Adipose tissue (tissue), 3 donors: ENCODE measurements around the gene COG3. TPM values are rescaled to one million over a fixed set of nuclear protein-coding genes. Genes with fewer than 3 reads are reported as not detected.

Experiments used
- H3K27ac ChIP-seq: one replicate; pipeline ENCODE4 v1.5.1; 2013; ENCODE audit warnings: low read depth, low read length
- WGBS, 3 donors: extraction: QIAGEN DNeasy Blood & Tissue Kit; methylation state at CpG; one replicate each; pipeline ENCODE4 v1.1.7; 2013; 5-methylcytosine and 5-hydroxymethylcytosine counted together
- polyA plus RNA-seq, 3 donors: library from polyadenylated mRNA; stranded (reverse); fragments of 200-250 nt; gene quantifications; one replicate each; pipeline ENCODE4 v1.2.3, GENCODE V29; 2013
- donor health status: healthy with polysubstance abuse.
- donor health status: Bipolar disorder and iron deficiency.
- donor health status: healthy.

Gene COG3
- polyA plus RNA-seq, 3 donors, result 11.1 to 15.4 (median 11.6) TPM

DNA sequence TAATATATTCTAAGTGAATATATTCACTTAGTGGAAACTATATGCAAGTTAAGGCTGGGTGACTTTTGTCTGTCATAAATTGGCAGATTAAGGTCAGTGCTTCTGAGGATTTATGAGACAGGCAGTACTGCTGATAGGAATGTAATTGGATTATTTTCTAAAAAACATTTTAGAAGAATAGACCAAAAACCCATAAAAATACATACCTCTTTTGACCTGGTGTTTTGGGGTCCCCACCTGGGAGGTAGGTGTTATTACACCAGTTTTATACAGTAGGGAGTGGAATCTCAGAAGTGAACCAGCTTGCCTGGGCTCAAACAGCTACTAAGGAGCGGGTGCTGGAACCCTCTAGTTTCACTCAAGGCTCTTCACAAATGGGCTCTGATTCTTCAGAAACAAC lies 25.3 kb downstream of the COG3 start:
- H3K27ac ChIP-seq, result no peak overlapping the region
- WGBS, 3 donors, result 88 to 95% (median 93%) methylated on average over 1 of the region's 1 CpG

DNA sequence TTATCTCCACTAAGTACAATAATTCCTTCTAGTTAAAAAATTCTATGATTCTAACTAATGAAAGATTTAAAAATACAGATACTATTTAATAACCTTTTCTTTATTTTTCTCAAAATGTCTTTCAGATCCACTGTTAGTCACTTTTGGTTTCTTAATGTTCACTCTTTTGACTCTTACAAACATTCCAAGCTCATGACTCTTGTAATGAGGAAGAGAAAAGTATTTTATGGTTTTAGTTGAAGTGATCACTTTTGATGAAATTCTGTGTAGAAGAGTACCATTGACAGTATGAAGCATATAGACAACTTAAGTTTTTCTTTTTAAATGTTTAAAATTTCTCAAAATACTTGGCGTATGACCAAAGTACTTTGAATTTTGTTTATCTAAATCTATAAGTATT lies 27.8 kb downstream of the COG3 start:
- WGBS, 3 donors, result 94 to 100% (median 99%) methylated on average over 1 of the region's 1 CpG
- H3K27ac ChIP-seq, result no peak overlapping the region

DNA sequence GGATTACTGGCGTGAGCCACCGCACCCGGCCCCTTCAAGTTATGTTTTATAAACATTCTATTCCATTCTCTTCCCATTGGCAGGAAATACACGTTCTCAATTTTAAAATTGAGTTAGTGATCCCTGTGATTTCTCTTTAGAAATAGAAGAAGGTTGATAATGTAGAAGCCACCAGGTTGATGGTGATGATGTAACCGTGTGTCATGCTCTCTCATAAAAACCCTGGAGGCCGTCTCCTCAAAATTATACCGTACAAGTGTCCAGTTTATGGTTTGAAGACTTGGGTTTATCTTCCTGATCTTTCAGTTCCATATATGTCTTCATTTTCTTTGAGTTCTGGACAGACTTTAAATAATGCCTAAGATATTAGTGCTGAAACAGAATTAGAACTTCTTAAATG lies 32.2 kb downstream of the COG3 start:
- WGBS, 3 donors, result 82 to 89% (median 84%) methylated on average over 7 of the region's 7 CpGs
- no peak overlapping the region for H3K27ac ChIP-seq

DNA sequence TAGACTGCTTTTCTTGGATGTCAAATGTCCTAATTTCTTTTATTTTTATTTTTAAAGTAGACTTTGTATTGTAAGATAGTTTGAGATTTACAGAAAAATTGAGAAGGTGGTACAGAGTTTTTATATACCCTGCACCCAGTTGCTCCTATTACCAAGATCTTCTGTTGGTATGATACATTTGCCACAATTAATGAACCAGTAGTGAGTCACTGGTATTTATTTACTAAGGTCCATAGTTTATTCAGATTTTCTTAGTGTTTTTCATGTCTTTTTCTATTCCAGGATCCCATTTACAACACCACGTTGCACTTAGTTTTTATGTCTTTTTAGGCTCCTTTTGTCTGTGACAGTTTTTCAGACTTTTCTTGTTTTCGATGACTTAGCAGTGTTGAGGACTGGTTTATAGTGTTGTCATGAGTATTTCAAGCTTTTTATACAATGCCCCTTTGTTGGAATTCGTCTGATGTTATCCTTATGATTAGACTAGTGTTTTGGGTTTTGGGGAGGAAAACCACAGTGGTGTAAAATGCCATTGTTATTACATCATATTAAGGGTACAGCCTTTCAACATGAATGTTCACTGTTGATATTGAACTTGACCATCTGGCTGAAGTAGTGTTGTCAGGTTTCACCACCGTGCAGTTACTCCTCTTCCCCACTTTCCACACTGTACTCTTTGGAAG lies 35.9 kb downstream of the COG3 start:
- H3K27ac ChIP-seq, result no peak overlapping the region
- WGBS, 3 donors, result 53 to 71% (median 59%) methylated on average over 4 of the region's 4 CpGs

DNA sequence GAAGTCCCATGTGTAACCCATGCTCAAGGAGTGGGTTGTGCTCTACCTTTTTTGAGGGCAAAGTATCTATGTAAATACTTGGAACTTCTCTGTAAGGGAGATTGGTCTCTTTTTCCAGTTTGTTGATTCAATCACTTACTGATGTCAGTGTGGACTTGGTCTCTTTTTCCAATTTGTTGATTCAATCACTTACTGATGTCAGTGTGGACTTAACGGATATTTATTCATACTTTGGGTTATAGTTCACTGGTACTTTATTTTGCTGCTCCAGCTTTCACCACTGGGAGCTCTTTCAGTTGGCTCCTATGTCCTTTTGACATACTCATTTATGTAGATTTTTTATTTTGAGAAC lies 36.4 kb downstream of the COG3 start:
- 37 to 88% (median 74%) methylated on average over 1 of the region's 1 CpG for WGBS, 3 donors
- H3K27ac ChIP-seq, result no peak overlapping the region

DNA sequence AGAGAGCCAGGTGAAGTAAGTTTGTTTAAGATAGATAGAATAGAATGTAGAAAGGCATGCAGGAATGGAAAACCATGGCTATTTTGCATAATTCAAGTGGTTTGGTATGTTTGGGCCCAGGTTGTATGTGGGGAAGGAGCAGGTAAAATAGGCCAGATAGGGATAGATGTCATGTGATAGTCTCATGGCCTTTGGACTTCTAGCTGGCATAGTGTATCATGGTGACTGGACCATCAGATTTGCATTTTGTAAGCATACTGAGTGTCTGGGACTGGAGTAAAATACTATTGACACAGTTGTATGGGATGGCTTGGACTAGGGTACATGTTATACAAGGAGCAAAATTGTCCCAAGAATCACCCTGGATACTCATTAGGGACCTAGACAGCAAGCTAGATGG lies 38.9 kb downstream of the COG3 start:
- no peak overlapping the region for H3K27ac ChIP-seq

DNA sequence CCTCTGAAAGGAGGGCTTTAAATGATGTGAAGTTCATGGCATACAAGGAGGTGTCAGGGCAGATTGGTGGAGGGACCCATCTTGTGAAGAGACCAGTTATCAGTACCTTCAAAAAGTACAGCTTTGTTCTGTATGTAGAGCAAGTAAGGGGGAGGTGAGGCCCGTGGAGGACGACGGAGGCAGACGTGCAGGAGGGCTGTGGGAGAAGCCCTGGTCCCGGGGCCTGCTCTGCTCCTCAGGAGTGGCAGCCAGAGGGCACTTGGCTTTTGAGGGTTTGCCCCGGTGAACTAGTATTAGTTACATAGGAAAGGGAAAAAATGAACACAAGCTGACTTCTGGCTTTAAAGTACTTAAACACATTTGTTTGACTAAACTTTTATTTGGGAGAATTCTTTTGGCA lies 42.1 kb downstream of the COG3 start:
- H3K27ac ChIP-seq, result no peak overlapping the region
- 81 to 90% (median 85%) methylated on average over 6 of the region's 6 CpGs for WGBS, 3 donors

DNA sequence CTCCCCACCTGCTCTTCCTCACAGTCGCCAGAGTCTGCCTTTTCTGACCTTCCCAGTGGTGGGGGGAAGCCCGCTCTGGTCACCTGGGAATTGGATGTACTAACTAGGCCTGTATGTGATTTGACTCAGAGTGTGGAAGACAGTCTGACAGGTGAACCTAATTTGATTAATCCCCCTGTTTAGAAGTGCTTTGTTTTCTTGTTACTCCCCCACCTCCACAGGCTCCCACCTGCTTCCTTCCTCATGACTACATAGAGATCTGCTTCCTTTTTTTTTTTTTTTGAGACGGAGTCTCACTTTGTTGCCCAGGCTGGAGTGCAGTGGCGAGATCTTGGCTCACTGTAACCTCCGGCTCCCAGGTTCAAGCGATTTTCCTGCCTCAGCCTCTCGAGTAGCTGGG lies 44.0 kb downstream of the COG3 start:
- WGBS, 3 donors, result 58 to 89% (median 65%) methylated on average over 7 of the region's 7 CpGs
- H3K27ac ChIP-seq, result no peak overlapping the region

DNA sequence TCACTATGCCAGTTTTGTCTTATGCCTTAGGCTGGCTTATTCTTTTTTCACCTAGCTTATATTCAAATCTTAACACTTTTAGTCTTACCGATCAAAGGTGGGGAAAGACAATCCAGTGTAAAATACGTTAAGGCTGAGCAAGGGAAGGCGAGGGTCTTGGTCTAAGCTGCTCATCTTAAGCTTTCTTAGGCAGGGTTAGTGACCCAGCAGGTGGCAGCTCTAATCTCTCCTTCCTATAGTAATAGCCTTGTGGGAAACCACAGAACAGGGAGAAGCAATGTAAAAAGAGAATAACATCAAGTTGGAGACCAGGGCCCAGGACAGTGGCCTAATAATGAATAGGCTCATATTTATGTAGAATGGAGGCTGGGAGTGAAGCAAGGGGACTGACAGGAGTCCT lies 45.9 kb downstream of the COG3 start:
- H3K27ac ChIP-seq, result no peak overlapping the region
- WGBS, 3 donors, result 90 to 93% (median 91%) methylated on average over 3 of the region's 3 CpGs

DNA sequence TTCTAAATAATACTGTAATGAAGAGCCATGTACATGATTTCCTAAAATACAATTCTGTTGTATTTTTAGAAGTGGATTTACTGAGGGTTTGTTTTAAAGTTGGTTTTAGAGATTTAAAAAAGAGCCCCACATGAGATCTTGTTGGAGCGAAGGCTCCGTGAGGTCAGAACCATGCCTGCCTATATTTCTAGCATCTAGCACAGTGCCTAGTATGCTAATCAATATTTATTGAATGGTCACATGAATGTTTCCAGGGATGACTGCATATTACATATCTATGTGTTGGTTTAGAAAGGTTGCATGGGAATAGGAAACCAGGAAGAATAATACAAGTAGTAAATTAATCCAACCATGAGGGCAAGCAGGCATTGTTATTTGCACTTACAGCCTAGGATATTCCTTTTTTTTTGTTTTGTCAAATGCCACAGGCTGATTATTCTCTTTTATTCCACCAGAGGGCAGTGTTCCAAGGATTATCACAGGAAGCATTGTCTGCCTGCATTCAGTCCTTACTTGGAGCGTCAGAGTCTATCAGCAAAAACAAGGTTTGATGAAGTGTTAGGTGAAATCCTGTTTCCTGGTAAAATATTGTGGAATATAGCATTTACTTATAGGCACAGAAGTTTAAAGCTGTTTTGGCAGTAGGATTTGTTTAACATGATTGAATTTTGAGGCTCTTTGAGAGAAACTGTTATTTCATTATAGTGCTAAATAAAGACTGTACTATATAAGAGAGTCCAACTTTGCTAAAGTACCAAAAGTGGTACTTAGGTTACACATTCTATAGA lies 46.8 kb downstream of the COG3 start:
- 62 to 68% (median 66%) methylated on average over 3 of the region's 3 CpGs for WGBS, 3 donors
- no peak overlapping the region for H3K27ac ChIP-seq

DNA sequence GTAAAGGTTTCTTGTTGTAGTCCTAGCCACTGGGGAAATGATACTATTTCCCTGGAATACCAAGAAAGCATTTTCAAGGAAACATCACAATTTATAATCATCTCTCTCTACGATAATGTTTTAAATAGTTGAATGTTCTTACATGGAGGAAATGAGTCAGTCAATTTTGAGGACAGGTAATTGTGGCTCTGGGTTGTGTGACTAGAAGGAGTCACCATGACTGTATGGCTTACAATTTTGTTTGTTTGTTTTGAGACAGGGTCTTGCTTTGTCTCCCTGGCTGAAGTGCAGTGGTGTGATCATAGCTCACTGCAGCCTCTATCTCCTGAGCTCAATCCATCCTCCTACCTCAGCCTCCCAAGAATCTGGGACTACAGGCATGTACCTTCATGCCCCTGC lies 47.4 kb downstream of the COG3 start:
- H3K27ac ChIP-seq, result no peak overlapping the region
- WGBS, 3 donors, result 76 to 79% (median 77%) methylated on average over 1 of the region's 1 CpG

DNA sequence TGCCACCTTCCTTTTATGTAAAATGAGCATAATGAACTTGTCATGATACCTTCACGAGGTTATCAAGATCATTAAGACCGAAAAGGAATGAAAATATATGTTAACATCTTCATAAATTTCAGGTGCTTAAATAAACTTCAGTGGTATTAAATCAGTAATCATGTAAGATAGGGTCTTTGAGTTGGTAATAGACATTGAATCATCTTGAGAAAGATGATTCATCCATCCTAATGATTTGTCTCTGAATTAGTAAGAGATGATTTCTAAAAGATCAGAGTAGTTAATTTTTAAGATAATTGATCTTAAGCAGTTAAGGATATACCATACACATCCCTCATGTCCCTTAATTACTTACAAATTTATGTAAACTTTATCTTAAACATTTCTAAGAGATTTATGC lies 52.0 kb downstream of the COG3 start:
- H3K27ac ChIP-seq, result no peak overlapping the region
- WGBS, 3 donors, result 82 to 85% (median 82%) methylated on average over 2 of the region's 2 CpGs

DNA sequence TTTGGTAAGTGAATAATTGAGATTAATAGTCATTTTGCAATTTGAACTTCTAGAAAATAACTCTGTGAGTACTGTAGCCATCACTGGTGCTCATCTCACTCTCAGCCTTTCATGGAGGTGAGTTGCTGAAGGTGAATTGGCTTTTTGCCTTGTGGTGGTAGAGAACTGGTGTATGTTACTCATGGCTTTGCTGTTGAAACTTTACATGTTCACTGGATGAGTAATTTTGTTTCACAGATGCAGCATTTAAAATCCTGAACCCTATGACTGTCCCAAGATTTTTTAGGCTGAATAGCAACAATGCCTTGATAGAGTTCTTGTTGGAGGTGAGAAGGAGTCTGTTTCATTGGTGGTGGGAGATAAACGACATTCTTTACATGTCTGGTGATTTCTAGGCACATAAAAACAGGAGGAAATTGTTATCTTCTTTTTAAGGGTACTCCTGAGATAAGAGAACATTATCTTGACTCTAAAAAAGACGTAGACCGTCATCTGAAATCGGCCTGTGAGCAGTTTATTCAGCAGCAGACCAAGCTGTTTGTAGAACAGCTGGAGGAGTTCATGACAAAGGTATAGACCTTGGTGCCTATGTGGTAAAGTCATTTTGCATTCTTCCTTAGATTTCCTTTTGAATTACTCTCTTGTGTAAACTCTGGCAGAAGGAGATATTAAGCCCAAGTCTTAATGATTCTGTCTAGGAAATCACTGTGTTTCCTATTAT lies 53.9 kb downstream of the COG3 start:
- WGBS, 3 donors, result 45 to 78% (median 71%) methylated on average over 4 of the region's 4 CpGs

DNA sequence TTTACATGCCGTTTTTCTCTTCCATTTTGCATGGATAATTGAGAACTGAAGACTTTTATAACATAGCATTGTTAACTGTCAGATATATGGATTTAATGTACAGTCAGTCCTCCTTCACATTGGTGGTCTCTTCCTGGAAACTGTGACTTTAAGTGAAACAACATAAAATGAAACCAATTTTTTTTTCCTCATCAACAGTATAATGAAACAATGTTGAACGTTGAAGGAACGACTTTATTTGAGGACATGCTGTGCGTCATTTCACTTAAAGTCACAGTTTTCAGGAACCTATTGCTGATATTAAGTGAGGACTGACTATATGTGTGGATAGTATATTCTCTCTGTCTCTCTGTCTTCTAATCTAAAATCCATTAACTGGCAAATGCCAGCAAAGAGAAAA lies 54.8 kb downstream of the COG3 start:
- no peak overlapping the region for H3K27ac ChIP-seq
- WGBS, 3 donors, result 57 to 74% (median 58%) methylated on average over 4 of the region's 4 CpGs

More for the DNA sequence above, 53.9 kb downstream of the COG3 start:
- H3K27ac ChIP-seq, result no peak overlapping the region

DNA sequence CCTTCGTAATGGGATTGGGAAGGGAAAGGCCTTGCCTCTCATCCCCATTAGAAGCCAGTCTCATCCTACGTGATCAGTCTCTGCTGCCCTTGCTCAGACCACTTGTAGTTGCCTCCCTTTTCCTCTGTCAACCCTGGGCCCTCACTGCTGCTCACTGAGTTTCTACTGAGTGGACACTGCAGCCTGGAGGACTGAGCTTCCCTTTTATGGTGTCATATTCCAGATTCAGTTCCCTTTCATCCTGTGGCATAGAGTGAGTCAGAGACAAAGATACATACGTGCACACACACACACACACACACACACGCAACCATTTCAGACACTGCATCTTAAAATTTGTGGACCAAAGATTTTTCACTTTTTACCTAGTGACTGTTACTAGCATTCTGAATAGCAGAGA lies 56.6 kb downstream of the COG3 start:
- H3K27ac ChIP-seq, result no peak overlapping the region
- 82 to 89% (median 88%) methylated on average over 4 of the region's 4 CpGs for WGBS, 3 donors

DNA sequence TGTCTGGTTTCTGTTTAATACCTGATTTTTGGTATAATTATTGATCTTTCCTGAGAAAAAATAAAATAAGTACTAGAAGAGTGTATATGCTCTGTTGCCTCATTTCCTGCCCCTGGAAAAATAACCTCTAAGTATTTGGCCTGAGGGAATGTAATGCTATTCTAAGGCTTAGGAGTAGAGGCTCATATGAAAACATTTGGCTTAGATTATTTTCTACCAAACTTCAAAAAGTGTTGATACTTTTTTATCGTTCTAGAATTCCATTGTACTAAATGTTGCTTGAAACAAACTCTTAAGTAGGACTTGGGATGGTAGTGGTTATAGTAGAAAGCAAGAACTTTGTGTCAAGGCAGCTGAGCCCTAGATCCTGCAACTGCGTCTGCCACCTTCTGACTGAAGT lies 57.8 kb downstream of the COG3 start:
- WGBS, 3 donors, result 61 to 94% (median 94%) methylated on average over 2 of the region's 2 CpGs
- no peak overlapping the region for H3K27ac ChIP-seq

DNA sequence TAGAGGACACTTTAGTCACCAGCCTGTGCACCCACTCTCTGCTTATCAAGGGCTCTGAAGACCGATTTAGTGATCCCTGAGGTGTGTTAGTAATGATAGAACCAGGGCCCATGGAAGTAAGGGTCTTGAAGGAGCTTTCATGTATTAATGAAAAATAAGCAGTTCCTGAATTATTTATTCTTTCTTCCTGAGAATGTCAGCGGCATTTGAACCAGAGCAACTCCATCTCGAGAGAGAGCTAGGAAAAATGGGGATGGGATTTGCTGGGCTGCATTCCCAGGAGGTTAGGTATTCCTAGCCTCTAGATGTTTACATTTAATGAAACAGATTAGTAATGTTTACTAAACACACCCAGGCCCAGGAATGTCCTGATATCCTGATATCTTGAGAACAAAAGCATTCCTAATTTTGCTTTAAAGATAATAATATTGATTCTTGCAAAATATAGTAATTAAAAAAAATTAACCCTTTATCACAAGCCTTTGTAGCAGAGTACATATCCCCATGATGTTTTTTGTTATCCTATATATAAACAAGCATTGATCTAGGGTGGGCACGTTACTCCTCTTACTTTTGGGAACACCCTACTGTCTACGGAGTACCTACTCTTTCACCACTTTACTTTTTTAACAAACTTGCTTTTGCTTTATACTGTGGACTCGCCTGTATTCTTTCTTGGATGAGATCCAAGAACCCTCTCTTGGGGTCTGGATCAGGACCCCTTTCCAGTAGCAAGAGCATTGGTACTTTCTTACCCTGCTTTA lies 63.1 kb downstream of the COG3 start:
- WGBS, 3 donors, result 63 to 87% (median 82%) methylated on average over 6 of the region's 6 CpGs
- H3K27ac ChIP-seq, result no peak overlapping the region

DNA sequence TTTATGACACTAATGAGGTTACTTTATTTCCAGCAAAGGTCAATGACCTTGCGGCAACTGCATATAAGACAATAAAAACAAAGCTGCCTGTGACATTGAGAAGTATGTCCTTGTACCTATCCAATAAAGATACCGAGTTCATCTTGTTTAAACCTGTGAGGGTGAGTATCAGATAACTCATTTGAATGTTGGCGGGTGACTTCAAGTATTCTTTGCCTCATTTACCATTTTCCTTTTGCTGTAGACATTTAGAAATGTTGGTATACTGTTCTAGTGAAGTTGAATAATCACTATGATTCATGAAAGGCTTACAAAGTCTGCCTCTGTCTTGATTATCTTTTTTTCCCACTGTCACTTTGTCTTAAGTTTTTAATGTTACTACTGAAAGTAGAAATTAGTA lies 65.0 kb downstream of the COG3 start:
- H3K27ac ChIP-seq, result no peak overlapping the region
- 73 to 94% (median 93%) methylated on average over 3 of the region's 3 CpGs for WGBS, 3 donors

DNA sequence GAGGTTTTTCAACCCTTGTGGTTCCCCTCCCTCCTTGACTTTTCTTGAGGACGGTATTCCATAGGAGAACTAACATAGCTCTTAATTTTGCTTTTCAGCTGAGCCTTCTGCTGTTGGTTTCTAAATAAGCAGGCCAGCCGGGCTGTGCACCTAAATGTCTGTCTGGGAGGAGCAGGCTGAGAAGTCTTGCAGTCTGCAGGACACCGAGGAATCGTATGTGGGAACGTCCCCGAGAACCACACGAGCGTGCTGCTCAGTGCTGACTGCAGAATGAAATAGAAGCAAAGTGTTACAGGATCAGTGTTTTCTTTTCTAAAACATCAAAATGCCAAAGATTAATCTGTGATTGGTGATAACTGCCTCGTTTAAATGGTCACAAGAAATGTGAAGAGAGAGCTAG lies 69.9 kb downstream of the COG3 start:
- H3K27ac ChIP-seq, result no peak overlapping the region
- 85 to 92% (median 91%) methylated on average over 9 of the region's 9 CpGs for WGBS, 3 donors
